Ramos (cell line): ENCODE results near the gene MIPEP.

Source experiments
- in situ Hi-C: fragments of 300-500 bp; cut with MboI; formaldehyde crosslinking; loops from one replicate; pipeline ENCODE4 v1.14.3; 2022; ENCODE audit warnings: low sequenced_read_pairs; ENCODE audit not compliant: unreplicated experiment

The MIPEP gene

GRCh38 chr13:23695711-23696464 lies 193.3 kb downstream of the MIPEP start:
- in situ Hi-C loops: no loop called here

- in situ Hi-C loops: no loop called here
Measured at GRCh38 chr13:23695196-23695595, 194.0 kb downstream of the MIPEP start.

GRCh38 chr13:23692816-23693215 lies 196.4 kb downstream of the MIPEP start:
- in situ Hi-C loops: no loop called here

- in situ Hi-C loops: no loop called here
Measured at GRCh38 chr13:23690668-23691067, 198.5 kb downstream of the MIPEP start.

GRCh38 chr13:23688336-23688735 lies 200.9 kb downstream of the MIPEP start:
- in situ Hi-C loops: no loop called here

- in situ Hi-C loops: no loop called here
Measured at GRCh38 chr13:23687614-23688013, 201.6 kb downstream of the MIPEP start.

GRCh38 chr13:23686948-23687347 lies 202.3 kb downstream of the MIPEP start:
- in situ Hi-C loops: no loop called here

GRCh38 chr13:23685416-23685815 lies 203.8 kb downstream of the MIPEP start:
- in situ Hi-C loops: no loop called here

GRCh38 chr13:23684647-23685046 lies 204.6 kb downstream of the MIPEP start:
- in situ Hi-C loops: no loop called here

- in situ Hi-C loops: no loop called here
Measured at GRCh38 chr13:23683084-23683483, 206.1 kb downstream of the MIPEP start.

- in situ Hi-C loops: no loop called here
Measured at GRCh38 chr13:23680845-23681669, 208.1 kb downstream of the MIPEP start.
